ENCODE data around the gene PEDS1. TPM values are rescaled to one million over a fixed set of nuclear protein-coding genes. Genes with fewer than 3 reads are reported as not detected.
"Not testable (repeated sequence)": the region's sequence is repeated elsewhere in the genome, so short reads cannot be mapped to it uniquely, and the experiment has no call there.

PEDS1 gene
- total RNA-seq, 2 experiments from 2014 or later = 22.1 to 24.5 TPM

DNA sequence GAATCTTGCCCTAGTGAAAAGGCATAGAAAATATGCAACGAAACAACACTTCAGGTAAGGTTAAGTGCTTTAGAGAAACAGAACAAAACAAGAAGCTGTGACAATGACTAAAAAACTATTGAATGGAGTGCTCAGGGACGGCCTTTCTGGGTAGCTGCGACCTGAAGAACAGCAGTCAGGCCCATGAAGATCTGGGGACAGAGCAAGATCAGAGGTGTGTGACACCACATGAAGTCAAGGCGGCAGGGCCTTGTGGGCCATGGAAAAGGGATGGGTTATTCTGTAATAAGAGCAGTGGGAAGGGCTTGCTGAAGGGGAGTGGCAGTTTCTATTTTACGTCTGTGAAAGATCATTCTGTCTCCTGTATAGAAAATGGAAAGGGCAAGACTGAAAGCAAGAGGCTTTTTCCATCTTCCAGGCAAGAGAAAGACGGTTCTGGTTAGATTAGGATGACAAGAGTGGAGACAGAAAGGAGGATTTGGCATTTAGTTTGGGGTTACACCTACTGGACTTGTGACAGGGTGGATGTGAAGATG is 45.7 kb downstream of the PEDS1 start:
- no peak overlapping the region for H3K4me3 Mint-ChIP-seq
- H3K36me3 Mint-ChIP-seq = peaks cover 26% of the 10 kb centered on the region

DNA sequence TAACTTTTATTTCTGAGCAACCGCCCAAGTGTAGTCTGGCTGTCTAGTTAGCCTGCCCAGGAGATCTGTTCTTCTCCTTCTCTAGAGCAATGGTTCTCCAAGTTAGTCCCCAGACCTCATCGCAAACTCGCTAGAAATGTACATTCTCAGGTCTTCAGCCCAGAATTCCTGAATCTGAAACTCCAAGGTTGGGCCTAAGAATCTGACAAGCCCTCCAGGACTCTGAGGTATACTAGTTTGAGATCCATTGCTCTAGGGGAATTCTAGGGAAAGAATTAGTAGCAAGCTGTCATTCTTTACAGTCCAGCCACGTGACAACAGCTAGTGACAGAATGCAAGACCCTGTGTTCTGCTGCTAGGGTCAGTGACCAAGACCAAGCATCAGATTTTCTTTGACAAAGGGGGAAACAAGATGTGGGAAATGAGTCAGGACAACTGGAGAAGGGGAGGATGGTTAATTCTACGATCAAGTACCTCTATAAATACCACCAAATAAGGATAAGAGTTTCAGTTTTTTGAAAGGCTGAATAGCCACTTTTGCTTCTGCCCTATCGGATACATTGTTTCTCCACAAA is 46.4 kb downstream of the PEDS1 start:
- no peak overlapping the region for H3K27ac Mint-ChIP-seq
- POLR2A ChIA-PET = no interaction called here
- H3K27me3 Mint-ChIP-seq = no peaks in the 10 kb centered on the region
- ATAC-seq (ENCODE audit: low read depth) = no peak
- H3K4me3 Mint-ChIP-seq = no peak overlapping the region
- no peak for DNase-seq
- H3K9me3 Mint-ChIP-seq = no peaks in the 10 kb centered on the region
- H3K36me3 Mint-ChIP-seq = peaks cover 25% of the 10 kb centered on the region
- peaks cover 55% of the 10 kb centered on the region for H3K4me1 Mint-ChIP-seq

More for the DNA sequence above, 45.7 kb downstream of the PEDS1 start:
- no peaks in the 10 kb centered on the region for H3K27me3 Mint-ChIP-seq
- POLR2A ChIA-PET = no interaction called here
- H3K9me3 Mint-ChIP-seq = no peaks in the 10 kb centered on the region
- ATAC-seq (ENCODE audit: low read depth) (no peak), DNase-seq (no peak)
- peak overlapping the region; percentile 3 for H3K27ac Mint-ChIP-seq
- H3K4me1 Mint-ChIP-seq = peaks cover 56% of the 10 kb centered on the region

DNA sequence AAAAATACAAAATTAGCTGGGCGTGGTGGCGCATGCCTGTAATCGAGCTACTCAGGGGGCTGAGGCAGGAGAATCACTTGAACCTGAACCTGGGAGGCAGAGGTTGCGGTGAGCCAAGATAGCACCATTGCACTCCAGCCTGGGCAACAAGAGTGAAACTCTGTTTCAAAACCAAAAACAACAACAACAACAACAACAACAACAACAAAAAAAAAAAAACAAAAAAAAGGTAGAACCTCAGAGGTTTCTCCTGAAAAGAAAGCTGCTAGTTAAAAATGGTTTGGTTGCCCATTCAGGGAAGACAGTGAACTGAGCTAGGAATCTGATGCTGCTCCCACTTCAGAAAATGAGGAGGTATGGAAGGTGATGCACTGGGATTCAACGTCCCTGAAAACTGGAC is 46.9 kb downstream of the PEDS1 start:
- ATAC-seq (ENCODE audit: low read depth); H3K4me3 Mint-ChIP-seq; H3K27me3 Mint-ChIP-seq; H3K27ac Mint-ChIP-seq; H3K9me3 Mint-ChIP-seq; DNase-seq: not testable (repeated sequence)
- POLR2A ChIA-PET = interaction anchor here (0.9 kb wide), 1 partner anchor 10 kb away, joined by 3 read pairs; no protein-coding TSS in a partner anchor
- H3K4me1 Mint-ChIP-seq = peaks cover 53% of the 10 kb centered on the region
- peaks cover 25% of the 10 kb centered on the region for H3K36me3 Mint-ChIP-seq

Other genes starting within 250 kb of the PEDS1 start
- 1 to 10 TPM; 8.9 to 9.1 TPM for gene SPATA2, start 238.2 kb downstream of the PEDS1 start, total RNA-seq
- gene RNF114, start 217.3 kb downstream of the PEDS1 start, total RNA-seq = 10 to 100 TPM; 75.8 TPM
- under 1 TPM; 0.40 to 0.75 TPM for gene SNAI1, start 170.7 kb downstream of the PEDS1 start, total RNA-seq
- gene UBE2V1, start 40.6 kb downstream of the PEDS1 start, total RNA-seq = 100 to 1,000 TPM; 124 to 140 TPM
- gene CEBPB, start 37.1 kb upstream of the PEDS1 start, total RNA-seq = 10 to 100 TPM; 38.3 to 38.7 TPM

All from activated naive CD8-positive, alpha-beta T cell treated with anti-CD3 and anti-CD28 coated beads, Interleukin-2, amount 10 ng/mL, durations not matched to agents 7 days and 5 days (primary cell).